H1 (cell line): ENCODE data around the gene CYLD. TPM values are rescaled to one million over a fixed set of nuclear protein-coding genes. Genes with fewer than 3 reads are reported as not detected.

Source experiments
- CTCF ChIA-PET: fragments of 300-600 bp; sonication (Branson Sonifier 250); formaldehyde crosslinking; loops from one replicate; lab custom pipeline; 2021; ENCODE audit not compliant: partially characterized antibody; lab: Charles Lee
- POLR2A ChIA-PET: fragments of 300-600 bp; sonication (Branson Sonifier 250); formaldehyde crosslinking; loops from one replicate; lab custom pipeline; 2021; ENCODE audit warnings: inconsistent platforms; ENCODE audit not compliant: partially characterized antibody; lab: Charles Lee
- DNase-seq, 2 experiments: peaks; one replicate each; pipeline versions ENCODE4 v3.0.0 to v3.0.0-alpha.2; 2010 to 2022; ENCODE audit warnings: low spot score in 2 of 2, low read depth in 1 of 2, mixed read lengths in 1 of 2
- FAIRE-seq: peaks from 2 replicates; lab custom pipeline; 2011; peaks lifted over from hg19 to GRCh38; lab: Jason Lieb, UNC
- H2AFZ ChIP-seq: 2 replicates; pipeline ENCODE4 v1.8.1; 2012; ENCODE audit warnings: low read length, inconsistent platforms
- H2AK5ac ChIP-seq: 2 replicates; pipeline ENCODE4 v1.6.1; 2013; ENCODE audit warnings: low read depth, low read length
- H2BK120ac ChIP-seq: replicated peaks from 2 replicates; pipeline ENCODE3; 2013; ENCODE audit warnings: low read depth, low read length, inconsistent platforms
- H2BK12ac ChIP-seq: 2 replicates; pipeline ENCODE4 v1.6.1; 2013; ENCODE audit warnings: low read depth, low read length
- H2BK15ac ChIP-seq: 2 replicates; pipeline ENCODE4 v1.6.1; 2013; ENCODE audit warnings: low read length
- H2BK20ac ChIP-seq: 2 replicates; pipeline ENCODE4 v1.6.1; 2013; ENCODE audit warnings: low read length
- H2BK5ac ChIP-seq: 2 replicates; pipeline ENCODE4 v1.6.1; 2013; ENCODE audit warnings: low read depth, low read length
- H3K14ac ChIP-seq: 2 replicates; pipeline ENCODE4 v1.6.1; 2013; ENCODE audit warnings: inconsistent platforms; ENCODE audit not compliant: insufficient read length
- H3K18ac ChIP-seq: 2 replicates; pipeline ENCODE4 v1.6.1; 2013; ENCODE audit warnings: low read length; ENCODE audit errors: extremely low read depth
- H3K23ac ChIP-seq: 2 replicates; pipeline ENCODE4 v1.6.1; 2013; ENCODE audit warnings: inconsistent platforms; ENCODE audit not compliant: insufficient read length
- H3K23me2 ChIP-seq: 2 replicates; pipeline ENCODE4 v1.6.1; 2013; ENCODE audit warnings: low read depth, low read length
- H3K27ac ChIP-seq: 2 replicates; pipeline ENCODE4 v1.6.1; 2011; ENCODE audit warnings: low read depth, low read length, inconsistent platforms
- H3K27me3 ChIP-seq, 4 experiments: replicated peaks in 1 of 4; 1 replicate in 1 of 4; 2 replicates in 3 of 4; pipeline versions ENCODE4 v1.6.1 to v1.8.1; 2011 to 2013; ENCODE audit warnings: low read length in 3 of 4, mild to moderate bottlenecking in 3 of 4, inconsistent platforms in 2 of 4, mixed read lengths in 2 of 4, moderate library complexity in 1 of 4; ENCODE audit not compliant: control insufficient read depth in 3 of 4, insufficient read depth in 3 of 4; ENCODE audit errors: extremely low read depth in 1 of 4
- H3K36me3 ChIP-seq, 4 experiments: 2 replicates each; pipeline versions ENCODE4 v1.6.1 to v1.8.1; 2011 to 2013; ENCODE audit warnings: mild to moderate bottlenecking in 4 of 4, low read length in 3 of 4, moderate library complexity in 2 of 4, control low read depth in 1 of 4, inconsistent platforms in 1 of 4; ENCODE audit not compliant: insufficient read depth in 4 of 4, control insufficient read depth in 2 of 4
- H3K4ac ChIP-seq: replicated peaks from 2 replicates; pipeline ENCODE3; 2013; ENCODE audit warnings: low read length, low read depth, mixed read lengths, inconsistent platforms; ENCODE audit not compliant: insufficient read length
- H3K4me1 ChIP-seq, 4 experiments: replicated peaks in 1 of 4; 1 replicate in 1 of 4; 2 replicates in 3 of 4; pipeline versions ENCODE4 v1.6.1 to v1.8.1; 2011 to 2013; ENCODE audit warnings: low read length in 3 of 4, inconsistent platforms in 2 of 4, mixed read lengths in 1 of 4; ENCODE audit not compliant: insufficient read depth in 4 of 4, control insufficient read depth in 3 of 4
- H3K4me2 ChIP-seq, 2 experiments: 2 replicates each; pipeline versions ENCODE4 v1.6.1 to v1.8.1; 2011 to 2013; ENCODE audit warnings: low read depth in 2 of 2, low read length in 2 of 2, control low read depth in 1 of 2, inconsistent platforms in 1 of 2, mild to moderate bottlenecking in 1 of 2; ENCODE audit not compliant: insufficient read depth in 1 of 2
- H3K4me3 ChIP-seq, 4 experiments: fragments of 200-600, 300-600 bp in 1 of 4; sonication (generic), shearing (Covaris generic), sonication (Bioruptor Twin) in 1 of 4; 2 replicates each; pipeline versions ENCODE4 v1.5.1 to v1.8.1; 2011 to 2016; ENCODE audit warnings: low read length in 4 of 4, low read depth in 3 of 4, control low read depth in 2 of 4, inconsistent platforms in 2 of 4, mild to moderate bottlenecking in 2 of 4, mixed read lengths in 1 of 4, moderate library complexity in 1 of 4; ENCODE audit not compliant: insufficient read depth in 2 of 4; ENCODE audit errors: extremely low read depth in 1 of 4
- H3K56ac ChIP-seq: replicated peaks from 2 replicates; pipeline ENCODE3; 2013; ENCODE audit warnings: low read depth, mild to moderate bottlenecking, mixed read lengths, low read length, inconsistent platforms; ENCODE audit not compliant: insufficient read length
- H3K79me1 ChIP-seq: 2 replicates; pipeline ENCODE4 v1.6.1; 2013; ENCODE audit warnings: low read depth, low read length, control low read depth
- H3K79me2 ChIP-seq, 2 experiments: 2 replicates each; pipeline versions ENCODE4 v1.6.1 to v1.8.1; 2012 to 2013; ENCODE audit warnings: low read length in 2 of 2, mild to moderate bottlenecking in 2 of 2, inconsistent platforms in 1 of 2; ENCODE audit not compliant: insufficient read depth in 2 of 2, control insufficient read depth in 1 of 2
- H3K9ac ChIP-seq, 4 experiments: replicated peaks in 1 of 4; 1 replicate in 1 of 4; 2 replicates in 3 of 4; pipeline versions ENCODE4 v1.6.1 to v1.8.1; 2011 to 2013; ENCODE audit warnings: low read depth in 3 of 4, low read length in 3 of 4, control low read depth in 2 of 4, mild to moderate bottlenecking in 2 of 4, moderate library complexity in 2 of 4, inconsistent platforms in 1 of 4; ENCODE audit errors: extremely low read depth in 1 of 4
- H3K9me3 ChIP-seq, 2 experiments: 2 replicates each; pipeline versions ENCODE4 v1.6.1 to v1.8.1; 2012 to 2013; ENCODE audit warnings: mild to moderate bottlenecking in 2 of 2, moderate library complexity in 2 of 2, control low read depth in 1 of 2, inconsistent platforms in 1 of 2, low read depth in 1 of 2, low read length in 1 of 2, mixed read lengths in 1 of 2; ENCODE audit not compliant: insufficient read depth in 2 of 2
- H4K20me1 ChIP-seq, 2 experiments: replicated peaks in 1 of 2; 2 replicates each; pipeline versions ENCODE3 to v1.8.1; 2011 to 2013; ENCODE audit warnings: inconsistent platforms in 2 of 2, low read length in 2 of 2, mild to moderate bottlenecking in 1 of 2; ENCODE audit not compliant: insufficient read depth in 2 of 2, control insufficient read depth in 1 of 2
- H4K5ac ChIP-seq: 2 replicates; pipeline ENCODE4 v1.6.1; 2013; ENCODE audit warnings: low read length, low read depth, mixed read lengths, inconsistent platforms; ENCODE audit not compliant: insufficient read length
- H4K8ac ChIP-seq: 2 replicates; pipeline ENCODE4 v1.8.0; 2013; ENCODE audit warnings: mild to moderate bottlenecking, moderate library complexity, low read length, inconsistent platforms; ENCODE audit not compliant: insufficient read depth; ENCODE audit errors: extremely low read depth
- H4K91ac ChIP-seq: replicated peaks from 2 replicates; pipeline ENCODE3; 2013; ENCODE audit warnings: low read length, mixed read lengths, inconsistent platforms; ENCODE audit not compliant: insufficient read length
- EZH2 ChIP-seq: fragments of 200-600 bp; sonication (generic); IDR thresholded peaks from 2 replicates; pipeline ENCODE4 v1.7.1; 2012; ENCODE audit warnings: low read depth, mild to moderate bottlenecking, moderate library complexity, low read length, inconsistent platforms; ENCODE audit not compliant: severe bottlenecking
- KDM1A ChIP-seq: fragments of 200-600, 300-600 bp; sonication (generic); IDR thresholded peaks from 2 replicates; pipeline ENCODE4 v1.7.1; 2016; ENCODE audit warnings: mild to moderate bottlenecking, low read length, borderline replicate concordance
- YY1 ChIP-seq: IDR thresholded peaks from 2 replicates; pipeline ENCODE4 v1.6.1; 2011; ENCODE audit warnings: low read depth, mild to moderate bottlenecking, low read length
- WGBS, 2 experiments: shearing (Covaris generic) in 1 of 2; methylation state at CpG; one replicate each; pipeline versions ENCODE4 v1.1.6 to v1.1.7; 2013 to 2015; ENCODE audit warnings: low lambda C conversion rate in 2 of 2, mixed read lengths in 2 of 2, inconsistent platforms in 1 of 2, low coverage in 1 of 2, missing lambda C conversion rate in 1 of 2; ENCODE audit not compliant: insufficient replicate concordance in 2 of 2, insufficient coverage in 1 of 2, insufficient read length in 1 of 2; ENCODE audit errors: extremely low coverage in 1 of 2, missing lambda C conversion rate in 1 of 2; 5-methylcytosine and 5-hydroxymethylcytosine counted together
- polyA plus RNA-seq, 7 experiments: library from polyadenylated mRNA; depleted of rRNA in 3 of 7; stranded (reverse) in 5 of 7; unstranded in 2 of 7; fragments of >200 nt in 5 of 7; fragments of 200-250 nt in 2 of 7; gene quantifications; 1 replicate in 5 of 7; 2 replicates in 1 of 7; 4 replicates in 1 of 7; pipeline versions ENCODE4 v1.2.1 to v1.2.3, GENCODE V29; 2011 to 2013; ENCODE audit warnings: missing spikeins in 2 of 7, mixed read lengths in 2 of 7
- total RNA-seq: library from RNA; stranded (reverse); fragmentation: NEBNext Ultra II Directional; extraction: Animal tissue kit (Norgen Biotek cat#: 25700); gene quantifications from 2 replicates; pipeline ENCODE4 v1.2.1, GENCODE V29; 2021

Gene CYLD
- total and polyA plus RNA-seq, 2 of the 8 experiments (the other 6 are each of a cell fraction or from before 2014, with no cell fraction given) = 3.7 to 18.8 TPM

GRCh38 chr16:50702725-50703124 lies 39.2 kb upstream of the CYLD start:
- CTCF ChIA-PET = interaction anchor here (1.2 to 2.3 kb wide), 4 partner anchors 24 to 103 kb away, joined by 4 to 9 read pairs (median 5); no protein-coding TSS in a partner anchor

More at GRCh38 chr16:50702725-50703124, 39.2 kb upstream of the CYLD start:
- H4K20me1 ChIP-seq = no peaks in the 10 kb centered on the region
- no peak overlapping the region for H3K27ac ChIP-seq
- H4K8ac ChIP-seq = no peak overlapping the region
- no peak overlapping the region for H4K91ac ChIP-seq
- H2BK12ac ChIP-seq = no peak overlapping the region
- no peak overlapping the region for H3K9ac ChIP-seq
- no peak for TF ChIP-seq KDM1A
- TF ChIP-seq EZH2 = no peak
- TF ChIP-seq YY1 = no peak
- no peak overlapping the region for H3K18ac ChIP-seq
- H3K23ac ChIP-seq = no peak overlapping the region
- no peak for DNase-seq
- no peak overlapping the region for H2AK5ac ChIP-seq
- H3K4me3 ChIP-seq = no peak overlapping the region
- FAIRE-seq = no peak
- no peaks in the 10 kb centered on the region for H3K23me2 ChIP-seq
- no peak overlapping the region for H4K5ac ChIP-seq
- H2AFZ ChIP-seq = no peak overlapping the region
- POLR2A ChIA-PET = no interaction called here
- H3K27me3 ChIP-seq = no peaks in the 10 kb centered on the region
- peaks cover 7 to 19% of the 10 kb centered on the region in 2 experiments for H3K9me3 ChIP-seq
- H3K4me1 ChIP-seq = no peaks in the 10 kb centered on the region
- H2BK20ac ChIP-seq = no peak overlapping the region
- 92% methylated on average over 3 of the region's 3 CpGs; no CpG with 5 or more reads in 1 of the 2 experiments for WGBS, 2 experiments
- no peaks in the 10 kb centered on the region for H3K36me3 ChIP-seq
- H3K14ac ChIP-seq = no peak overlapping the region
- no peak overlapping the region for H3K56ac ChIP-seq
- H2BK5ac ChIP-seq = no peak overlapping the region
- H3K4me2 ChIP-seq = no peak overlapping the region
- no peaks in the 10 kb centered on the region for H3K79me2 ChIP-seq
- no peak overlapping the region for H2BK15ac ChIP-seq
- no peak overlapping the region for H2BK120ac ChIP-seq
- no peaks in the 10 kb centered on the region for H3K79me1 ChIP-seq
- H3K4ac ChIP-seq = no peak overlapping the region
